NCI-H1694 (cell line): Measurements from ENCODE around the gene SSTR5.
"Not testable (repeated sequence)": the region's sequence is repeated elsewhere in the genome, so short reads cannot be mapped to it uniquely, and the experiment has no call there.

ENCODE experiments used
- DNase-seq: peaks from one replicate; lab custom pipeline; 2025; lab: John Stamatoyannopoulos, UW

The SSTR5 gene

GRCh38 chr16:1073566-1074378 is 1.2 kb downstream of the SSTR5 start:
- DNase-seq, result no peak

GRCh38 chr16:1074379-1074649 is 1.8 kb downstream of the SSTR5 start:
- DNase-seq, result no peak

- DNase-seq, result no peak
Measured at GRCh38 chr16:1075546-1075945, 3.0 kb downstream of the SSTR5 start.

- DNase-seq, result no peak
Measured at GRCh38 chr16:1076801-1077576, 4.4 kb downstream of the SSTR5 start.

- DNase-seq, result no peak
Measured at GRCh38 chr16:1077877-1078578, 5.5 kb downstream of the SSTR5 start.

GRCh38 chr16:1078579-1079021 is 6.1 kb downstream of the SSTR5 start:
- DNase-seq, result no peak

- DNase-seq, result no peak
Measured at GRCh38 chr16:1079341-1079740, 6.8 kb downstream of the SSTR5 start.

- no peak for DNase-seq
Measured at GRCh38 chr16:1079786-1080525, 7.4 kb downstream of the SSTR5 start.

GRCh38 chr16:1080801-1081733 is 8.5 kb downstream of the SSTR5 start:
- no peak for DNase-seq

- no peak for DNase-seq
Measured at GRCh38 chr16:1081734-1082265, 9.3 kb downstream of the SSTR5 start.

- no peak for DNase-seq
Measured at GRCh38 chr16:1082266-1082951, 9.9 kb downstream of the SSTR5 start.

- no peak for DNase-seq
Measured at GRCh38 chr16:1082952-1083675, 10.6 kb downstream of the SSTR5 start.

- no peak for DNase-seq
Measured at GRCh38 chr16:1084971-1085370, 12.4 kb downstream of the SSTR5 start.

GRCh38 chr16:1086443-1086842 is 13.9 kb downstream of the SSTR5 start:
- DNase-seq, result not testable (repeated sequence)

GRCh38 chr16:1088295-1089170 is 16.0 kb downstream of the SSTR5 start:
- DNase-seq, result no peak

GRCh38 chr16:1089439-1089821 is 16.9 kb downstream of the SSTR5 start:
- DNase-seq, result no peak

- DNase-seq, result no peak
Measured at GRCh38 chr16:1089822-1090619, 17.5 kb downstream of the SSTR5 start.
